ENCODE results near the gene ANKRD31.

- TF ChIP-seq POLR2AphosphoS5 (IDR thresholded peaks at IDR 0.05) (no peak), CTCF (IDR thresholded peaks at IDR 0.05) (no peak), POLR2A (IDR thresholded peaks at IDR 0.05) (no peak)
Observed at GRCh38 chr5:75192804-75193203, 43.9 kb downstream of the ANKRD31 start.

Data from prostate gland (tissue), 2 donors.